ENCODE measurements around the gene OR2V2.

DNA sequence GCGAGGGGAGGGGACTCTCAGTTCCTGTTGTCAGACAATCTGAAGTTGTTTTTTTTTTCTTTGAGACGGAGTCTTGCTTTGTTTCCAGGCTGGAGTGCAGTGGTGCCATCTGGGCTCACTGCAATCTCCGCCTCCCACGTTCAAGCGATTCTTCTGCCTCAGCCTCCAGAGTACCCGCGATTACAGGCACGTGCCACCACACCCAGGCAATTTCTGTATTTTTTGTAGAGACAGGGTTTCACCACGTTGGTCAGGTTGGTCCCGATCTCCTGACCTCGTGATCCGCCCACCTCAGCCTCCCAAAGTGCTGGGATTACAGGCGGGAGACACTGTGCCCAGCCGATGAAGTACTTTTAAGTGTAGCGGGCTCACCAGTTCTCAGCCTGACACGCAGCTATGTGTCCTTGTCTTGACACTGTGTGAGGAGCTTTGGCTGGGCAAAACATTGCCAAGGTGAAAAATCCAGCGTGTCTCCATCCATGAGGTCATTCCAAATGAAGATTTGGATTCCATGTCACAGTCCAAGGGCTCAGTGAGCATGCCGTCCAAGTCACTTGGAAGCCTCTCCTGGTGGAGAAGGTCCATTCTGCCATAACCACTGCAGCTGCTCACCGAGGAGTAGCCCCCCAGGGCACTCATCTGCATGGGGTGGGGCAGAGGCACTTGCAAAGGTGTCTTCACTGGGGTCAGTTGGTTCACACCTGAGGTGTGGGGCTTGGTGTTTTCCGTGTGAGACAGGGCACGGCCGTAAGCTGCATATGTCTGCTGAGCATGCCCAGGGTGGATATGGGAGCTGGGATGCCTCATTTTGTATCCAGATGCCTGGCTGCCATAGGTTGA, 48.4 kb upstream of the OR2V2 start:
- no peak for TF ChIP-seq POLR2AphosphoS5 (IDR thresholded peaks at IDR 0.05; ENCODE audit: low read depth, low read length)
- no peak for TF ChIP-seq POLR2A (IDR thresholded peaks at IDR 0.05; ENCODE audit: low read depth, low read length)
- TF ChIP-seq TAF1 (IDR thresholded peaks at IDR 0.05; ENCODE audit: borderline replicate concordance, low read depth, low read length) = no peak
